ENCODE data around the gene FYN.

The FYN gene

GRCh38 chr6:111870742-111871064 is 2.5 kb downstream of the FYN start:
- Histone ChIP-seq H3K36me3 (peaks cover 2% of the 10 kb centered on the region; the same call in 1 of the 2 replicates), H3K27ac (no peak overlapping the region), H3K4me3 (ENCODE audit: low read depth, low read length) (no peak overlapping the region), H3K27me3 (ENCODE audit: insufficient read depth, low read depth, severe bottlenecking) (no peaks in the 10 kb centered on the region), H3K9me3 (ENCODE audit: severe bottlenecking) (no peaks in the 10 kb centered on the region)
- DNase-seq = no peak
- TF ChIP-seq, protein P1, sequence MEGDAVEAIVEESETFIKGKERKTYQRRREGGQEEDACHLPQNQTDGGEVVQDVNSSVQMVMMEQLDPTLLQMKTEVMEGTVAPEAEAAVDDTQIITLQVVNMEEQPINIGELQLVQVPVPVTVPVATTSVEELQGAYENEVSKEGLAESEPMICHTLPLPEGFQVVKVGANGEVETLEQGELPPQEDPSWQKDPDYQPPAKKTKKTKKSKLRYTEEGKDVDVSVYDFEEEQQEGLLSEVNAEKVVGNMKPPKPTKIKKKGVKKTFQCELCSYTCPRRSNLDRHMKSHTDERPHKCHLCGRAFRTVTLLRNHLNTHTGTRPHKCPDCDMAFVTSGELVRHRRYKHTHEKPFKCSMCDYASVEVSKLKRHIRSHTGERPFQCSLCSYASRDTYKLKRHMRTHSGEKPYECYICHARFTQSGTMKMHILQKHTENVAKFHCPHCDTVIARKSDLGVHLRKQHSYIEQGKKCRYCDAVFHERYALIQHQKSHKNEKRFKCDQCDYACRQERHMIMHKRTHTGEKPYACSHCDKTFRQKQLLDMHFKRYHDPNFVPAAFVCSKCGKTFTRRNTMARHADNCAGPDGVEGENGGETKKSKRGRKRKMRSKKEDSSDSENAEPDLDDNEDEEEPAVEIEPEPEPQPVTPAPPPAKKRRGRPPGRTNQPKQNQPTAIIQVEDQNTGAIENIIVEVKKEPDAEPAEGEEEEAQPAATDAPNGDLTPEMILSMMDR (IDR thresholded peaks at IDR 0.05; ENCODE audit: low read depth, low read length) = no peak

GRCh38 chr6:111870051-111870741 is 3.1 kb downstream of the FYN start:
- Histone ChIP-seq H3K9me3 (ENCODE audit: severe bottlenecking) (no peaks in the 10 kb centered on the region), H3K27me3 (ENCODE audit: insufficient read depth, low read depth, severe bottlenecking) (no peaks in the 10 kb centered on the region), H3K27ac (no peak overlapping the region), H3K36me3 (peaks cover 2% of the 10 kb centered on the region; the same call in 1 of the 2 replicates), H3K4me3 (ENCODE audit: low read depth, low read length) (no peak overlapping the region)
- no peak for DNase-seq
- TF ChIP-seq, protein P1 (IDR thresholded peaks at IDR 0.05; ENCODE audit: low read depth, low read length) = no peak

DNA sequence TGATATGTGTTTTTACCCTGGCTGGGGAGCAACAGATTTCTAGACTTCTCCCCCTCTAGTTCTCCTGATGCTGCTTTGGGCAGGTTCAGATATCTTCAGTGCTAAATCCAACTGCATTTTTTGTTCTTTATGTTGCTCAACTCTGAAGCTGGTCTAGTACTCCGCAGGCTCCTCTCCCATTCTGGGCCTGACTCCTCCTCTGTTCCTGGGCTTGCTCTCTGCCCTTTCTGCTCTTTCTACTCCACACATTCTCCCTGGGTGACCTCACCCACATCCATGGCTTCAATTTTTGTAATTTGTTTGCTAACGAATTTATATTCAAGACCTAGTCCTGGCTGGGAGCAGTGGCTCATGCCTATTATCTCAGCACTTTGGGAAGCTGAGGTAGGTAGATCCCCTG is 6.4 kb downstream of the FYN start:
- TF ChIP-seq, protein P1 (IDR thresholded peaks at IDR 0.05; ENCODE audit: low read depth, low read length) = no peak
- DNase-seq = no peak
- Histone ChIP-seq H3K27me3 (ENCODE audit: insufficient read depth, low read depth, severe bottlenecking) (no peaks in the 10 kb centered on the region), H3K36me3 (peaks cover 7% of the 10 kb centered on the region), H3K4me3 (ENCODE audit: low read depth, low read length) (no peak overlapping the region), H3K27ac (no peak overlapping the region), H3K9me3 (ENCODE audit: severe bottlenecking) (no peaks in the 10 kb centered on the region)

- no peak for DNase-seq
- TF ChIP-seq, protein P1 (IDR thresholded peaks at IDR 0.05; ENCODE audit: low read depth, low read length) = no peak
- no peak overlapping the region for H3K27ac ChIP-seq
Observed at GRCh38 chr6:111865909-111866546, 7.2 kb downstream of the FYN start.

DNA sequence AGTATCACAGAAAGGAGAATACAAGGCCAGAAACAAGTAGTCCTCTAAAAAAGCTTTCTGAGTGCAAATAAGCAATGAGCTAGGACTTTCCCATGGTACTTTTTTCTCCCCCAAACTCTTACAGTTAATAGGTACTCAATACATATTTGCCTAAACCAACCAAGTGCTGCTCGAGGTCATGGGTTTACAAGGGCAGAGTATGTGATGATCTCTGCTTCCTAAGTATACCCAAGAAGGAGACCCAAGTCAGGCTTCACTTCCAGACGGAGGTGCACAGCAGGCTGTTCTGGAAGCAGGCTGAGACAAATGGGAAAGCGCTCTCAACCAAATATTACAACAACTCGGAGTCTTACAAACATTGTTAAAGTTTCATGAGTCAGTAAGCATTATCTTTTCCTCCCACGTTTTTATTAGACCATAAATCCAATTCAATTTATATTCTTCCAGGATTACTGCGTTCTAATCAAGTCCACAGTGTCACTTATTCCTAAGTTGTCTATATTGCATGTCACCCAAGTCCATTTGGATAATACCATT is 8.1 kb downstream of the FYN start:
- Histone ChIP-seq H3K27me3 (ENCODE audit: insufficient read depth, low read depth, severe bottlenecking) (no peaks in the 10 kb centered on the region), H3K4me3 (ENCODE audit: low read depth, low read length) (no peak overlapping the region), H3K9me3 (ENCODE audit: severe bottlenecking) (no peaks in the 10 kb centered on the region), H3K36me3 (peaks cover 5% of the 10 kb centered on the region; the same call in 1 of the 2 replicates), H3K27ac (no peak overlapping the region)
- TF ChIP-seq, protein P1 (IDR thresholded peaks at IDR 0.05; ENCODE audit: low read depth, low read length) = no peak
- no peak for DNase-seq

More at GRCh38 chr6:111865909-111866546, 7.2 kb downstream of the FYN start:
- no peaks in the 10 kb centered on the region for H3K9me3 ChIP-seq (ENCODE audit: severe bottlenecking)
- H3K4me3 ChIP-seq (ENCODE audit: low read depth, low read length) = no peak overlapping the region
- H3K36me3 ChIP-seq = peaks cover 6% of the 10 kb centered on the region
- no peaks in the 10 kb centered on the region for H3K27me3 ChIP-seq (ENCODE audit: insufficient read depth, low read depth, severe bottlenecking)
